ENCODE results near the gene CFHR3. TPM values are rescaled to one million over a fixed set of nuclear protein-coding genes. Genes with fewer than 3 reads are reported as not detected.
"Not testable (repeated sequence)": the region's sequence is repeated elsewhere in the genome, so short reads cannot be mapped to it uniquely, and the experiment has no call there.

The CFHR3 gene
- total RNA-seq, 6 experiments from 2014 or later = 105 to 479 (median 372) TPM

DNA sequence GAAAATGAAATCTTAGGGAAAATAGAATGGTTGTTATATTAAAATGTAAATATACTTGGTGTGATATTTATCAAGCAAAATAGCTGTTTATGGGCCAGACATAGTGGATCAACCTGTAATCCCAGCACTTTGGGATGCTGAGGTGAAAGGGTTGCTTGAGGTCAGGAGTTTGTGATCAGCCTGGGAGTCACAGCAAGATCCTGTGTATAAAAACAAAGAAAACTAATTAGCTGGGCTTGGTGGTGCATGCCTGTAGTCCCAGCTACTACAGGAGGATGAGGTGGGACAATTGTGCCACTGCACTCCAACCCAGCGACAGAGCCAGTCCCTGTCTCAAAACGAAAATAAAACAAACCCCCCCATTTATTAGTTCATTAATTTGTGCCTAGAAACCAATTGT is 23.3 kb downstream of the CFHR3 start:
- no peak for DNase-seq
- 8% methylated on average over 2 of the region's 2 CpGs for WGBS (ENCODE audit: insufficient coverage, low coverage, low lambda C conversion rate, missing lambda C conversion rate)
- no peak for TF ChIP-seq POLR2A (IDR thresholded peaks at IDR 0.05)
- TF ChIP-seq CTCF (IDR thresholded peaks at IDR 0.05) = no peak

DNA sequence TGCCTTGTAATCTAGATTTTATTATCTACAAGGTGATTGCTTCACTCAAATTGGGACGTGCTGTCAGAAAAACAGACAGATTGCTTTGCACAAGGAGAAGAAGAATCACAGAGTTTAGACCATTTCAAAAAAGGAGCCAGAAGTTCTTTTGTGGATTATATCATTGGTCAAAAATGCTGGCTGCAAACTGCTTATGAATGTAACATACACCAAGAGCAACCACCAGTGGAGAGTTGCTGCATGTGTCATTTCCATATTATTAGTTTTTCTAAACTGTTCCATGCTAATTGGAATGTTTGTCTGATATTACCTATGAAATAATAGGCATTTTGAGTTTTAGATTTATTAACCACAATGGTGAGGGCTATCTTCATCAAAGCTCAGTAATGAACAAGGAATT is 27.3 kb downstream of the CFHR3 start:
- H3K4me1 ChIP-seq; H3K27me3 ChIP-seq; intact Hi-C loops (cut with DNase I); DNase-seq; H3K27ac ChIP-seq; ATAC-seq; H3K36me3 ChIP-seq; H3K4me3 ChIP-seq; H3K9me3 ChIP-seq: not testable (repeated sequence)
- 36% methylated on average over 1 of the region's 1 CpG for WGBS (ENCODE audit: insufficient coverage, low coverage, low lambda C conversion rate, missing lambda C conversion rate)

More for the DNA sequence above, 23.3 kb downstream of the CFHR3 start:
- peak; percentile 30 to 60 (median 42) for ATAC-seq
- no peak overlapping the region for H3K4me3 ChIP-seq
- no peaks in the 10 kb centered on the region for H3K4me1 ChIP-seq
- intact Hi-C loops (cut with DNase I) = no loop called here
- no peaks in the 10 kb centered on the region for H3K9me3 ChIP-seq
- H3K36me3 ChIP-seq = peaks cover 0 to 4% (median 0%) of the 10 kb centered on the region in 4 donors
- no peaks in the 10 kb centered on the region for H3K27me3 ChIP-seq
- no peak overlapping the region for H3K27ac ChIP-seq

DNA sequence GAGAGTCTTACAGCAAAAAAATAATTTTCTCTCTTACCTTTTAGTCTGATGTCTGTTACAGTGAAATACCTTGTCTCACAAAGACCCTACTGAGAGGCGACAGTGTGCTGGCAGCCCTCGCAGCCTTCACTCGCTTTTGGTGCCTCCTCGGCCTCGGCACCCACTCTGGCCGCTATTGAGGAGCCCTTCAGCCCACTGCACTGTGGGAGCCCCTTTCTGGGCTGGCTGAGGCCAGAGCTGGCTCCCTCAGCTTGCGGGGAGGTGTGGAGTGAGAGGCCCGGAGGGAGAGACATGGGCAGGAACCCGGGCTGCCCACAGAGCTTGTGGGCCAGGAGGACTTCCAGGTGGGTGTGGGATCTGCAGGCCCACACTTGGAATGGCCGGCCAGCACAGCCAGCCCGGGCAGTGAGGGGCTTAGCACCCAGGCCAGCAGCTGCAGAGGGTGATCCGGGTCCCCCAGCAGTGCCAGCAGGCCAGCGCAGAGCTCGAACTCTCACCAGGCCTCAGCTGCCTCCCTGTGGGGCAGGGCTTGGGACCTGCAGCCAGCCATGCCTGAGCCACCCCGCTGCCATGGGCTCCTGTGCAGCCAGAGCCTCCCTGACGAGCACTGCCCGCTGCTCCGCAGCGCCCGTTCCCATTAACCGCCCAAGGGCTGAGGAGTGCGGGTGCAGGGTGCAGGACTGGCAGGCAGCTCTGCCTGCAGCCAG is 34.0 kb downstream of the CFHR3 start:
- 80% methylated on average over 7 of the region's 22 CpGs for WGBS (ENCODE audit: insufficient coverage, low coverage, low lambda C conversion rate, missing lambda C conversion rate)
- ATAC-seq (peak in 2 of 4 donors; percentile 21), DNase-seq (peak in 1 of 3 donors; percentile 40)

GRCh38 chr1:196817442-196817841 is 42.8 kb downstream of the CFHR3 start:
- DNase-seq = peak; percentile 55 to 87 (median 81)
- intact Hi-C loops (cut with DNase I); H3K36me3 ChIP-seq; H3K4me3 ChIP-seq; H3K27me3 ChIP-seq; H3K9me3 ChIP-seq; H3K4me1 ChIP-seq: not testable (repeated sequence)
- ATAC-seq = peak in 3 of 4 donors; percentile 20 to 35 (median 28)
- WGBS (ENCODE audit: insufficient coverage, low coverage, low lambda C conversion rate, missing lambda C conversion rate) = 33% methylated on average over 3 of the region's 6 CpGs
- H3K27ac ChIP-seq = peak overlapping the region in 1 of 3 donors; percentile 66

More for the DNA sequence above, 34.0 kb downstream of the CFHR3 start:
- H3K4me1 ChIP-seq = no peaks in the 10 kb centered on the region
- no peaks in the 10 kb centered on the region for H3K9me3 ChIP-seq
- intact Hi-C loops (cut with DNase I) = no loop called here
- H3K27me3 ChIP-seq = no peaks in the 10 kb centered on the region
- no peak overlapping the region for H3K27ac ChIP-seq
- H3K4me3 ChIP-seq = no peak overlapping the region
- no peaks in the 10 kb centered on the region for H3K36me3 ChIP-seq
- TF ChIP-seq CTCF (IDR thresholded peaks at IDR 0.05) (no peak), POLR2A (IDR thresholded peaks at IDR 0.05) (no peak)

DNA sequence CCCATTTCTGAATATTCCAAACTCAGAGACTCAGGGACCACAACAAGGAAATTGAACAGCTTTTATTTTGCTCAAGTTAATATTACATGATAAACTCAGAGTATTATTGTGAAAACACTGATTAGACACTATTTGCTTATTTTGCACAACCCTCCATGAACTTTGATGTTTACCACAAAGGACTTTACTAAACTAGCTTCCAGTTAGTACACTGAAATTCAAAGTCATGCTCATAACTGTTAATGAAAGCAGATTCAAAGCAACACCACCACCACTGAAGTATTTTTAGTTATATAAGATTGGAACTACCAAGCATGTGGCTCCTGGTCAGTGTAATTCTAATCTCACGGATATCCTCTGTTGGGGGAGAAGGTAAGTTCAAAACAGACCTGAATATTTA is 44.9 kb downstream of the CFHR3 start, which contains the start of gene CFHR1:
TSS of gene CFHR1 (plus strand) at position 201 of the 400 bp plus-strand sequence. CDS start at position 315, 114 bp downstream.
- Histone ChIP-seq H3K4me3 (peak within 1 kb of the TSS; percentile 16 to 57 (median 57)), H3K27ac (peak within 1 kb of the TSS in 2 of 3 donors; percentile 76 to 80), H3K4me1 (peaks cover 0 to 12% (median 3%) of the 10 kb centered on the region in 4 donors)
- no CpG with 5 or more reads among the region's 1 CpG for WGBS (ENCODE audit: insufficient coverage, low coverage, low lambda C conversion rate, missing lambda C conversion rate)
- H3K36me3 ChIP-seq; H3K27me3 ChIP-seq; DNase-seq; intact Hi-C loops (cut with DNase I); H3K9me3 ChIP-seq: not testable (repeated sequence)
- peak; percentile 63 to 78 (median 71) for ATAC-seq

- peak; percentile 63 to 86 (median 68) for ATAC-seq
- Histone ChIP-seq H3K4me1 (peaks cover 0 to 24% (median 6%) of the 10 kb centered on the region in 4 donors), H3K36me3 (peaks cover 0 to 31% (median 7%) of the 10 kb centered on the region in 4 donors)
- not testable (repeated sequence) for DNase-seq, H3K9me3 ChIP-seq, H3K27ac ChIP-seq, H3K27me3 ChIP-seq, H3K4me3 ChIP-seq
- WGBS (ENCODE audit: insufficient coverage, low coverage, low lambda C conversion rate, missing lambda C conversion rate) = 3% methylated on average over 4 of the region's 4 CpGs
- intact Hi-C loops (cut with DNase I) = loop anchor here in 1 of 2 donors (10.0 kb wide), 1 partner anchor 237 kb away; the partner anchor contains the start of gene F13B
- TF ChIP-seq CTCF (IDR thresholded peaks at IDR 0.05) = peak; percentile 35 to 48 (median 41)
These were observed 53.2 kb downstream of the CFHR3 start for GRCh38 chr1:196827860-196828259.

Data from right lobe of liver (tissue), 6 donors.